Astrocyte (in vitro differentiated cells and primary cell): ENCODE data around the gene CD55.

Source experiments
- EZH2 ChIP-seq: IDR thresholded peaks from 2 replicates; pipeline ENCODE4 v1.6.1; 2012; ENCODE audit warnings: mild to moderate bottlenecking, low read length, inconsistent platforms; ENCODE audit not compliant: insufficient read depth
- TF ChIP-seq, protein P1 (sequence below): IDR thresholded peaks from 2 replicates; pipeline ENCODE4 v1.5.1; 2011; ENCODE audit warnings: low read depth, mild to moderate bottlenecking, inconsistent platforms, low read length, moderate library complexity; ENCODE audit not compliant: insufficient read depth

DNA sequence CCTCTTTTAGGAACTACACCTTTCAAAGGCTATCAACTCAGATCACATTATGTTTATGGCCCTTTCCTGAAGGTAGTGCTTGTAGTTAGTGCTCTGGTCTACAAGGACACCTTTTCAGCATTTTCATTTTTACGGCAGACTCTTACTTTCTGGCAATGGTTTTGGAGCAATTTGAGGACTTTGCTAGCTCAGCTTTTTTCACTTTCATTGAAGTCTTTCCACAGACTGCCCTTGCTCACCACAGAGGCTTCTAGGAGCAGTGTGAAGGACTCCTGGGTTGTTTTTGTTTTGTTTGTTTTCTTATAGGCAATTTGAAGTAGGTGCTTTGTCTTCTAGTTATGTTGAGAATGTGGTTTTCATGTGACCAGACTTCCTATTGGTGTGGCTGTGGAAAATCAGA is 43.1 kb downstream of the CD55 start:
- TF ChIP-seq, protein P1, sequence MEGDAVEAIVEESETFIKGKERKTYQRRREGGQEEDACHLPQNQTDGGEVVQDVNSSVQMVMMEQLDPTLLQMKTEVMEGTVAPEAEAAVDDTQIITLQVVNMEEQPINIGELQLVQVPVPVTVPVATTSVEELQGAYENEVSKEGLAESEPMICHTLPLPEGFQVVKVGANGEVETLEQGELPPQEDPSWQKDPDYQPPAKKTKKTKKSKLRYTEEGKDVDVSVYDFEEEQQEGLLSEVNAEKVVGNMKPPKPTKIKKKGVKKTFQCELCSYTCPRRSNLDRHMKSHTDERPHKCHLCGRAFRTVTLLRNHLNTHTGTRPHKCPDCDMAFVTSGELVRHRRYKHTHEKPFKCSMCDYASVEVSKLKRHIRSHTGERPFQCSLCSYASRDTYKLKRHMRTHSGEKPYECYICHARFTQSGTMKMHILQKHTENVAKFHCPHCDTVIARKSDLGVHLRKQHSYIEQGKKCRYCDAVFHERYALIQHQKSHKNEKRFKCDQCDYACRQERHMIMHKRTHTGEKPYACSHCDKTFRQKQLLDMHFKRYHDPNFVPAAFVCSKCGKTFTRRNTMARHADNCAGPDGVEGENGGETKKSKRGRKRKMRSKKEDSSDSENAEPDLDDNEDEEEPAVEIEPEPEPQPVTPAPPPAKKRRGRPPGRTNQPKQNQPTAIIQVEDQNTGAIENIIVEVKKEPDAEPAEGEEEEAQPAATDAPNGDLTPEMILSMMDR, result no peak
- TF ChIP-seq EZH2, result no peak
